ENCODE results near the gene SULT4A1. TPM values are rescaled to one million over a fixed set of nuclear protein-coding genes. Genes with fewer than 3 reads are reported as not detected.

The SULT4A1 gene
- total and polyA plus RNA-seq, 9 of the 15 experiments (the other 6 are each of a cell fraction or from before 2014, with no cell fraction given), result 0.03 to 0.20 (median 0.09) TPM; not detected in 3

DNA sequence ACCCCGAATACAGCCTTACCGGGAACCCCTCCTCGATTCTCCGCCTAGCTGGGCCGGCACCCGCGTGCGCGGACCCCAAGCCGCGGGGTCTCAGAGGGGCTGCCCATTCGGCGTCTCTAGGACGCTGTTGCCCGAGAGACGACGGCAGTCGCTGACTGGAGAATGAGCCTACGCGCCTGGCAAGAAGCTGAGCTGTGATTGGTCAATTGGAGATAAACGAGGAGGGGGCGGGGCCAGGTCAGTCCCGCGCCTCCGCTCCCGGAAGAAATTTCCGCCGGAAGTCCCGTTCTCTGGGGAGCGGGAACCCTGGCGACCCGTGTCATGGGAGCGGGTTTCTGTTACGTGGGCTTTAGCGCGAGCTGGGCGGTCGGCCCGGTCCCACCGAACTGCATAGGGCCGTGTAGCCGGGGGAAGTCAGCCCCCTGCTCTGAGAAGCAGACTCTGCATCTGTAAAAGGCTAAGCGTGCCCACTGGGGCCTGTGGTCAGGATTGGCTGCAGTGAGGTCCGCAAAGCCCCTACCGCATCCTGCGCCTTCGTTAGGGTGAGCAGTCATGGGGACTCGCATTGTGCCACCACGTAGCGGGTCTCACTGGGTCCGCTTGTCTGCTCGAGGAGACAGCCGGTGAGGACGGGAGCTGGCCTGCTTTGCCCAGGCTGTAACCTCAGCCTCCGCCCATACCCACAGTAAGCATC is 50.0 kb downstream of the SULT4A1 start, which contains the start of gene EFCAB6:
Gene EFCAB6, minus strand, starts transcription at position 157 of the 694 bp plus-strand sequence. CDS start 29,987 bp downstream, outside the sequence.
- no peak for FAIRE-seq
- H3K9me3 ChIP-seq (replicated peaks; ENCODE audit: control insufficient read depth, insufficient read depth, low read depth, low read length), result no peaks in the 10 kb centered on the region; the same call in 1 of the 2 replicates
- peak within 1 kb of the TSS; percentile 84 for H2AFZ ChIP-seq (ENCODE audit: low read depth, low read length)
- in situ Hi-C loops (cut with MboI), result no loop called here
- no peaks in the 10 kb centered on the region for H4K20me1 ChIP-seq (replicated peaks; ENCODE audit: control insufficient read depth, insufficient read depth, low read length)
- BruUV-seq (replicated peaks), result no TSS peak
- 32% methylated on average over 21 of the region's 55 CpGs for WGBS (ENCODE audit: insufficient coverage, low coverage, missing lambda C conversion rate)
- peak; percentile 84 for ATAC-seq
- no peaks in the 10 kb centered on the region for H3K9me1 ChIP-seq (ENCODE audit: control insufficient read depth, insufficient read depth, low read length)
- H3K4me1 ChIP-seq (replicated peaks in 1 of 2; ENCODE audit: control insufficient read depth in 2 of 2, insufficient read depth in 2 of 2, low read length in 2 of 2), result peaks cover 0 to 10% of the 10 kb centered on the region in 2 experiments; a peak in 2 of 5 replicates
- peak within 1 kb of the TSS; percentile 60 for H3K4me2 ChIP-seq (ENCODE audit: insufficient read depth, low read length)
- CTCF ChIA-PET (ENCODE audit: low intra/inter-chr PET ratio), result no interaction called here
- no peaks in the 10 kb centered on the region for H3K79me2 ChIP-seq (ENCODE audit: control insufficient read depth, insufficient read depth, low read length)
- H3K36me3 ChIP-seq (ENCODE audit: control insufficient read depth, insufficient read depth, low read length), result no peaks in the 10 kb centered on the region
- DNase-seq (ENCODE audit: extremely low read depth in 1 of 4, low spot score in 3 of 4), result peak; percentile 71 to 83 (median 78)
- no peak within 1 kb of the TSS for H3K27ac ChIP-seq (ENCODE audit: extremely low read depth, low read depth, low read length)
- intact Hi-C loops (cut with micrococcal nuclease), result no loop called here
- H3K4me3 ChIP-seq, result peak within 1 kb of the TSS; percentile 36
- H3K27me3 ChIP-seq (ENCODE audit: control insufficient read depth in 2 of 2, insufficient read depth in 2 of 2, low read length in 2 of 2), result no peaks in the 10 kb centered on the region
- no peak within 1 kb of the TSS for H3K9ac ChIP-seq (ENCODE audit: insufficient read depth in 1 of 2, low read depth in 2 of 2, low read length in 2 of 2)
- POLR2A ChIA-PET, result no interaction called here
- TF ChIP-seq HNRNPLL (IDR thresholded peaks at IDR 0.05; ENCODE audit: low read depth, low read length, poor library complexity, severe bottlenecking) (no peak), CCAR2 (IDR thresholded peaks at IDR 0.05; ENCODE audit: low read depth, low read length) (no peak), RCOR1 (IDR thresholded peaks at IDR 0.05; ENCODE audit: borderline replicate concordance in 1 of 2, low read depth in 2 of 2, low read length in 2 of 2) (no peak), ESRRB (CRISPR knock-in tag; IDR thresholded peaks at IDR 0.05; ENCODE audit: borderline replicate concordance) (no peak), TEAD4 (IDR thresholded peaks at IDR 0.05; ENCODE audit: low read length) (no peak), TEAD4 (CRISPR knock-in tag; IDR thresholded peaks at IDR 0.05; ENCODE audit: borderline replicate concordance) (no peak), XRCC4 (IDR thresholded peaks at IDR 0.05; ENCODE audit: extremely low read depth, insufficient read depth, insufficient read length) (no peak), ZNF436 (CRISPR knock-in tag; IDR thresholded peaks at IDR 0.05) (no peak)
- TF ChIP-seq, protein P1, sequence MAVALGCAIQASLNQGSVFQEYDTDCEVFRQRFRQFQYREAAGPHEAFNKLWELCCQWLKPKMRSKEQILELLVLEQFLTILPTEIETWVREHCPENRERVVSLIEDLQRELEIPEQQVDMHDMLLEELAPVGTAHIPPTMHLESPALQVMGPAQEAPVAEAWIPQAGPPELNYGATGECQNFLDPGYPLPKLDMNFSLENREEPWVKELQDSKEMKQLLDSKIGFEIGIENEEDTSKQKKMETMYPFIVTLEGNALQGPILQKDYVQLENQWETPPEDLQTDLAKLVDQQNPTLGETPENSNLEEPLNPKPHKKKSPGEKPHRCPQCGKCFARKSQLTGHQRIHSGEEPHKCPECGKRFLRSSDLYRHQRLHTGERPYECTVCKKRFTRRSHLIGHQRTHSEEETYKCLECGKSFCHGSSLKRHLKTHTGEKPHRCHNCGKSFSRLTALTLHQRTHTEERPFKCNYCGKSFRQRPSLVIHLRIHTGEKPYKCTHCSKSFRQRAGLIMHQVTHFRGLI (CRISPR knock-in tag; IDR thresholded peaks at IDR 0.05), result no peak
- TF ChIP-seq, protein P2, sequence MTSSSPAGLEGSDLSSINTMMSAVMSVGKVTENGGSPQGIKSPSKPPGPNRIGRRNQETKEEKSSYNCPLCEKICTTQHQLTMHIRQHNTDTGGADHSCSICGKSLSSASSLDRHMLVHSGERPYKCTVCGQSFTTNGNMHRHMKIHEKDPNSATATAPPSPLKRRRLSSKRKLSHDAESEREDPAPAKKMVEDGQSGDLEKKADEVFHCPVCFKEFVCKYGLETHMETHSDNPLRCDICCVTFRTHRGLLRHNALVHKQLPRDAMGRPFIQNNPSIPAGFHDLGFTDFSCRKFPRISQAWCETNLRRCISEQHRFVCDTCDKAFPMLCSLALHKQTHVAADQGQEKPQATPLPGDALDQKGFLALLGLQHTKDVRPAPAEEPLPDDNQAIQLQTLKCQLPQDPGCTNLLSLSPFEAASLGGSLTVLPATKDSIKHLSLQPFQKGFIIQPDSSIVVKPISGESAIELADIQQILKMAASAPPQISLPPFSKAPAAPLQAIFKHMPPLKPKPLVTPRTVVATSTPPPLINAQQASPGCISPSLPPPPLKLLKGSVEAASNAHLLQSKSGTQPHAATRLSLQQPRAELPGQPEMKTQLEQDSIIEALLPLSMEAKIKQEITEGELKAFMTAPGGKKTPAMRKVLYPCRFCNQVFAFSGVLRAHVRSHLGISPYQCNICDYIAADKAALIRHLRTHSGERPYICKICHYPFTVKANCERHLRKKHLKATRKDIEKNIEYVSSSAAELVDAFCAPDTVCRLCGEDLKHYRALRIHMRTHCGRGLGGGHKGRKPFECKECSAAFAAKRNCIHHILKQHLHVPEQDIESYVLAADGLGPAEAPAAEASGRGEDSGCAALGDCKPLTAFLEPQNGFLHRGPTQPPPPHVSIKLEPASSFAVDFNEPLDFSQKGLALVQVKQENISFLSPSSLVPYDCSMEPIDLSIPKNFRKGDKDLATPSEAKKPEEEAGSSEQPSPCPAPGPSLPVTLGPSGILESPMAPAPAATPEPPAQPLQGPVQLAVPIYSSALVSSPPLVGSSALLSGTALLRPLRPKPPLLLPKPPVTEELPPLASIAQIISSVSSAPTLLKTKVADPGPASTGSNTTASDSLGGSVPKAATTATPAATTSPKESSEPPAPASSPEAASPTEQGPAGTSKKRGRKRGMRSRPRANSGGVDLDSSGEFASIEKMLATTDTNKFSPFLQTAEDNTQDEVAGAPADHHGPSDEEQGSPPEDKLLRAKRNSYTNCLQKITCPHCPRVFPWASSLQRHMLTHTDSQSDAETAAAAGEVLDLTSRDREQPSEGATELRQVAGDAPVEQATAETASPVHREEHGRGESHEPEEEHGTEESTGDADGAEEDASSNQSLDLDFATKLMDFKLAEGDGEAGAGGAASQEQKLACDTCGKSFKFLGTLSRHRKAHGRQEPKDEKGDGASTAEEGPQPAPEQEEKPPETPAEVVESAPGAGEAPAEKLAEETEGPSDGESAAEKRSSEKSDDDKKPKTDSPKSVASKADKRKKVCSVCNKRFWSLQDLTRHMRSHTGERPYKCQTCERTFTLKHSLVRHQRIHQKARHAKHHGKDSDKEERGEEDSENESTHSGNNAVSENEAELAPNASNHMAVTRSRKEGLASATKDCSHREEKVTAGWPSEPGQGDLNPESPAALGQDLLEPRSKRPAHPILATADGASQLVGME (CRISPR knock-in tag; IDR thresholded peaks at IDR 0.05), result no peak
- TF ChIP-seq, protein P3, sequence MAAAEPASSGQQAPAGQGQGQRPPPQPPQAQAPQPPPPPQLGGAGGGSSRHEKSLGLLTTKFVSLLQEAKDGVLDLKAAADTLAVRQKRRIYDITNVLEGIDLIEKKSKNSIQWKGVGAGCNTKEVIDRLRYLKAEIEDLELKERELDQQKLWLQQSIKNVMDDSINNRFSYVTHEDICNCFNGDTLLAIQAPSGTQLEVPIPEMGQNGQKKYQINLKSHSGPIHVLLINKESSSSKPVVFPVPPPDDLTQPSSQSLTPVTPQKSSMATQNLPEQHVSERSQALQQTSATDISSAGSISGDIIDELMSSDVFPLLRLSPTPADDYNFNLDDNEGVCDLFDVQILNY (CRISPR knock-in tag; IDR thresholded peaks at IDR 0.05), result no peak
- TF ChIP-seq, protein P4, sequence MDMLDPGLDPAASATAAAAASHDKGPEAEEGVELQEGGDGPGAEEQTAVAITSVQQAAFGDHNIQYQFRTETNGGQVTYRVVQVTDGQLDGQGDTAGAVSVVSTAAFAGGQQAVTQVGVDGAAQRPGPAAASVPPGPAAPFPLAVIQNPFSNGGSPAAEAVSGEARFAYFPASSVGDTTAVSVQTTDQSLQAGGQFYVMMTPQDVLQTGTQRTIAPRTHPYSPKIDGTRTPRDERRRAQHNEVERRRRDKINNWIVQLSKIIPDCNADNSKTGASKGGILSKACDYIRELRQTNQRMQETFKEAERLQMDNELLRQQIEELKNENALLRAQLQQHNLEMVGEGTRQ (CRISPR knock-in tag; IDR thresholded peaks at IDR 0.05), result no peak
